ENCODE measurements around the gene SAMD15.
"Not testable (repeated sequence)": the region's sequence is repeated elsewhere in the genome, so short reads cannot be mapped to it uniquely, and the experiment has no call there.

The SAMD15 gene

DNA sequence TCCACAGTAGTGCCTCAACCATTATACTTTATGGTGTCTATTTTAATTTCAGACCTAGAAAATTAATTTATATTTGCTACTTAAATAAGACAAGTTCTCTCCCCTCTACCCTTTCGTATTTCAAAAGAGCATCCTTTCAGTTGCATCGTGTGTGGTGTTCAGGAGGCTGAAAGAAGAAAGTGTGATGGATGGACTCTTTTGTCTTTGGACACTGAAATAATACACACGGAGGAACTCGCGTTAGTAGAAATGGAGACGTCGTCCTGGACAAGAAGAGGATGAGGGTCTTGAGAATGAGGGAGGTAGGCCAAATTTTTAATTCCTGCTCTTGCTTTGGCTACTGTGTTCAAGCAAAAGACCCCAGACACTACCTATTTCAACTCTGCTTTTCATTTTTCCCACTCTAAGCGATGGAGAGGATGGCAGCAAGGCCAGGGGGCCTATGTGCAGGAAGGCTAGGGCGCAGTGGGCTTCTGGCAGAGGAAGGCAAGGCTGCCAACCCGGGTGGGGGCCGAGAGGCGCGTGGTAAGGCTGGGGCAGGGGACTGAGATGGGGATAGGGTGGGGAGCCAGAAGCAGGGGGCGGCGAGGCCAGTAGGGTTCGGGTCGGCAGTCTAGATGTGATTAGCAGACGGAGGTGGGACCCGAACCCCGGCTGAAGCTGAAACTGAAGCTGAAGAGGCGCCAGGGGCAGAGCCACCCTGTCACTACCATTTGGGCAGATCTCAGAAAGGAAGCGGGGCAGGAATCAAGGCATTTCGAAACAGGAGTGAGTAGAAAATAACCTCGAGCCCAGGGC is 1.0 kb upstream of the SAMD15 start:
- no peak for DNase-seq (ENCODE audit: low read depth, low spot score)

DNA sequence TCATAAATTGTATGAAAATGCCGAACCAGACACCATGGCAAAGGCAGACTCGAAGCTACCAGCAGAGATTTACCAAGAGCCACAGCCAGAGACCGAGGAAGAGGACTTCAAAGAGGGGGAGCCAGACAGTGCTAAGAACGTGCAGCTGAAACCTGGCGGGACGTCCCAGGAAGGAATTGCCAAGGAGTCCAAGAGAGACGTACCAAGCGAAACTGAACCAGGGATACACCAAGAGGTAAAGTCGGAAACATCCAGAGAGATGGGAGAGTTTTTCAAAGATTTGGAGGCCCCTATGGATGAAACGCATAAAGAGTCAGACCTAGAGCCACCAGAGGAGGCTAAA is 294 bp downstream of the SAMD15 start:
- no peak for DNase-seq (ENCODE audit: low read depth, low spot score)

DNA sequence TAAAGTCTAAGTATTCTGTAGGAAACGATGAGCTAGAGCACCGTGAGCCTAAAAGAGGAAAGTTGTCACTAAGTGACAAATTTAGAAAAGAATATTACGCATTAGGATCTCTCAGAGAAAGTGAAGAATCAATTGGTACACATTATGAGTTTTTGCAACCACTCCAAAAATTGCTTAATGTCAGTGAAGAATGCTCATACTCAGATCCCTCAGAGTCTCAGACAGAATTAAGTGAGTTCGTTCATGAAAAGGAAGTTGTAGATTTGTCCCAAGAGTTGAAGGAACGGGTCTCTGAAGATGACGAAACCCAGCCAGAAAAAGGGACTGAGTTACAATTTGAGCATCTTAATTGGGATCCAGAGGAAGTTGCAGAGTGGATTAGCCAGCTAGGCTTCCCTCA is 1.5 kb downstream of the SAMD15 start:
- no peak for DNase-seq (ENCODE audit: low read depth, low spot score)

DNA sequence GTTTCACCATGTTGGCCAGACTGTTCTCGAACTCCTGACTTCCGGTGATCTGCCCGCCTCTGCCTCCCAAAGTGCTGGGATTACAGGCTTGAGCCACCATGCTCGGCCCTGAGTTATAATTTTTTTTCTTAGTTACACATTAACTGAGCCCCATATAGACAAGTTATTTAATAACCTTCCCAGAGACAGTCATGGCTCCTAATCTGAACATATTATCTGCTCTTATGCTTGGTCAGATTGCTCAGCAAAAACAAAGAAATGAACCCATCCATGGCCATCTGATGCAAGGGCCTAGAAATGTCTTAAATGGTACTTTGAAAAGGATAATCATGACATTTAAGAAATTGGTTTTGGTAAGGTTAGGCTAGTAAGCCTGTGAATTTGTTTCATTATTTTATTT is 13.0 kb downstream of the SAMD15 start:
- no peak for DNase-seq (ENCODE audit: low read depth, low spot score)

DNA sequence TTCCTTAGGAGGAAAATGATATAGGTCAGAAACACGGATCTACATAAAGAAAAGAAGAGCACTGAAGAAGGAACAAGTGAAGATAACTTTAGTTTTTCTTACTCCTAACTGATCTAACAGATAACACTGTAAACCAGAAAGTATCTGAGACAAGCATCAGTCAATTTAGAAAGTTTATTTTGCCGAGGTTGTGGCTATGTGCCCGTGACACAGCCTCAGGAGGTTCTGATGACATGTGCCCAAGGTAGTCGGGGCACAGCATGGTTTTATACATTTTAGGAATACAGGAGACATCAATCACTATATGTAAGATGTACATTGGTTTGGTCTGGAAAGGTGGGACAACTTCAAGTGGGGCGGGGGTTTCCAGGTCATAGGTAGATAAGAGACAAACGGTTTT is 23.0 kb downstream of the SAMD15 start:
- no peak for DNase-seq (ENCODE audit: low read depth, low spot score)

DNA sequence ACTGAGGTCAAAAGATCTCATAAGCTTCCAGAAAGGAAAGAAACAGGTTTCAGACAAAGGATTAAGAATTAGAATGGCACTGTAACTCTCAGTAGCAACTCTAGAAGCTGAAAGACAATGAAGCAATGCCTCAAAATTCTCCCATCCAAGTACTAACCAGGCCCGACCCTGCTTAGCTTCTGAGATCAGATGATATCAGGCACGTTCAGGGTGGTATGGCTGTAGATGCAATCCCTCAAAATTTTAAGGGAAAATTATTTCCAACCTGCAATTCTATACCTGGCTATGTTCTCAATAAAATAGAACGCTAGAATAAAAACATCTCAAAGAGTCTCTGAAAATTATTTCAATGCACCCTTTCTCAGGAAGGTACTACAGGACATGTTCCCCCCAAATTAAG is 26.6 kb downstream of the SAMD15 start:
- no peak for DNase-seq (ENCODE audit: low read depth, low spot score)

DNA sequence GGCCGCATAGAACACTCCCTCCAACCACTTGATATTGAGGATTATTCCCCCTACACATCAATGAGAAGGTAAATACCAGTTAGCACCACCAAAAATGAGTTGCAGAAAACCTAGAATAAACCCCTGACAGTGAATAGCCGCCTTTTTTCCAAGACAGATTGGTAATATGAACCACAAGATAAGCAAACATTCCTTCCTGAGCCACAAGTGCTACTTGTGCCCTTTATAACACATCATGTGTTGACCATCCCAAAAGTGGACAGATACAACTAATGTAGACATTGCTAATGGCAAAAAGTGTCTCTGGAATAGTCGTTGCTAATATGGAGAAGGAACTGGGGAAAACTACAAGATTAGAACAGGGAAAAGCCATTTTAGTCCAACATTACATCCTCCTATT is 28.9 kb downstream of the SAMD15 start:
- no peak for DNase-seq (ENCODE audit: low read depth, low spot score)

DNA sequence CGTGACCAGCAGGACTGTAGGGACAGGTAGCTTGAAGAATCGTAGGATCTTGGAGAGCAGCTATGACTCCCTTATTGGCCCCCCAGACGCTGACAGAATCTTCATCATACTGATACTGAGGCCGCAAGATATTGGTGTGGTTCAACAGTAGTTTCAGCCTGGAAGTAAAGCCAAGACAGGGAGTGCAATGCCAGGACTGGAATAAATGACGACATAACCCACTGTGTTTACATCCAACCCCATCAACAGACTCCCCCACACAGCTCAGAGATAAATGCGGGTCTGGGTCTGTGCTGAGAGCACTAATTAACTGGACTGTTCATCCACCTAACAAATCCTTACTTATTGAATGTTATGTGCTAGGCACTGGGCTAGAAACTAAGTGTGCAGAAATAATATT is 29.5 kb downstream of the SAMD15 start:
- peak; percentile 5 for DNase-seq (ENCODE audit: low read depth, low spot score)

DNA sequence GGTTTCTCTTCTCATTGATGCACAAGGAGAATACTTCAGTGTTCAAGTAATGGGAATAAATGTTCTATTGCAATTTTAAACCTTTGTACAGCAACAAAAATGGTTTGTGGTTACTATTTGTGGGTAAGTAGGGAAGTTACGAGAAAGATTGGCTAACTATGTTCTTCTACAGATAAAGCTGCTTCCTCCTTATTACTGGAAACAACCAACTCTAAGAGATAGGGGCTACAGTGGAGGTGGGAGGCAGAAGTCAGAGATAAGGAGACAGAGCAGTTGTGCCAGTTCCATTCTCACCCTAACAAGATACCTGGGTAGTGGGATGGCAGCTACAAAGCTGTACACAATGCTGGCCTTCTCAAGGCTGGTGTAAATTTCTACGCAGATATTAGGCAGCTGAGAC is 30.0 kb downstream of the SAMD15 start:
- no peak for DNase-seq (ENCODE audit: low read depth, low spot score)

DNA sequence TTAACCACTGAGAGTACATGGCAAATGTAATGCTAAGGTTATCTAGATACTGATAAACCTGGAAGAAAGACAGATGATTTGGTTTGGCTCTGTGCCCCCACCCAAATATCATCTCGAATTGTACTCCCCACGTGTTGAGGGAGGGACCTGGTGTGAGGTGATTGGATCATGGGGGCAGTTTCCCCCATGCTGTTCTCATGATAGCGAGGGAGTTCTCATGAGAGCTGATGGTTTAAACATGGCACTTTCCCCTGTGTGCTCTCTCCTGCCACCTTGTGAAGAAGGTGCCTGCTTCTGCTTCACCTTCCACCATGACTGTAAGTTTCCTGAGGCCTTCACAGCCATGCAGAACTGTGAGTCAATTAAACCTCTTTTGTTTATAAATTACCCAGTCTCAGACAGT is 32.0 kb downstream of the SAMD15 start:
- peak; percentile 5 for DNase-seq (ENCODE audit: low read depth, low spot score)

DNA sequence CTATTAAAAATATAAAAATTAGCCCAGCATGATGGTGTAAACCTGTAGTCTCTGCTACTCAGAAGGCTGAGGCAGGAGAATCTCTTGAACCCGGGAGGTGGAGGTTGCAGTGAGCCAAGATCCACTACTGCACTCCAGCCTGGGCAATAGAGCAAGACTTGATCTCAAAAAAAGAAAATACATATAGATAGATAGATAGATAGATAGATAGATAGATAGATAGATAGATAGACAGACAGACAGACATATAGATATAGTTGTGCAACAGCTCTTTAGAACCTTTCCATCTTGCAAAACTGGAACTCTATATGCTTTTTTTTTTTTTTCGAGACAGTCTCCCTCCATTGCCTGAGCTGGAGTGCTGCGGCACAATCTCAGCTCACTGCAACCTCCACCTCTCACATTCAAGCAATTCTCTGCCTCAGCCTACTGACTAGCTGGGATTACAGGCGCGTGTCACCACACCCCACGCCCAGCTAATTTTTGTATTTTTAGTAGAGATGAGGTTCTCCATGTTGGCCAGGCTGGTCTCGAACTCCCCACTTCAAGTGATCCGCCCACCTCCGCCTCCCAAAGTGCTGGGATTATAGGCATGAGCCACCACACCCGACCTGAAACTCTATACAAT is 38.3 kb downstream of the SAMD15 start:
- DNase-seq (ENCODE audit: low read depth, low spot score) = not testable (repeated sequence)

DNA sequence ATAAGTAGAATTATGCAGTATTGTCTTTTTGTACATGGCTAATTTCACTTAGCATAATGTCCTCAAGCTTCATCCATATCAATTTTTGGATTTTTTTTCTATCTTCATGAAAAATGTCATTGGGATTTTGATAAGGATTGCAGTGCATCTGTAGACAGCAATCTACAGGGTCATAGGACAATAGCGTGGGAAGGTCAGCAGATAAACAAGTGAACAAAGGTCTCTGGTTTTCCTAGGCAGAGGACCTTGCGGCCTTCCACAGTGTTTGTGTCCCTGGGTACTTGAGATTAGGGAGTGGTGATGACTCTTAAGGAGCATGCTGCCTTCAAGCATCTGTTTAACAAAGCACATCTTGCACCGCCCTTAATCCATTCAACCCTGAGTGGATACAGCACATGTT is 38.9 kb downstream of the SAMD15 start:
- not testable (repeated sequence) for DNase-seq (ENCODE audit: low read depth, low spot score)

DNA sequence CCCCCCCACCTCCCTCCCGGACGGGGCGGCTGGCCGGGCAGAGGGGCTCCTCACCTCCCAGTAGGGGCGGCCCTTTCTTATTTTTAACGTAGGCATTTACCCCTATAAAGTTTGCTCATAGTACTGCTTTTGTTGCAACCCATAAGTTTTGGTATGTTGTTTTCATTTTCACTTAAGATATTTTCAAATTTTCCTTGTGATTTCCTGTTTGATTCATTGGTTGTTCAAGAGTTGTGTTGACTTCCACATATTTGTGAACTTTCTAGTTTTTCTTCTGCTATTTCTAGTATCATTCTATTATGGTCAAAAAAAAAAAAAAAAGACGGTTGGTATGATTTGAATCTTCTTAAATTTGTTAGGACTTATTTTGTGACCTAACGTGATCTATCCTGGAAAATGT is 39.7 kb downstream of the SAMD15 start:
- no peak for DNase-seq (ENCODE audit: low read depth, low spot score)

DNA sequence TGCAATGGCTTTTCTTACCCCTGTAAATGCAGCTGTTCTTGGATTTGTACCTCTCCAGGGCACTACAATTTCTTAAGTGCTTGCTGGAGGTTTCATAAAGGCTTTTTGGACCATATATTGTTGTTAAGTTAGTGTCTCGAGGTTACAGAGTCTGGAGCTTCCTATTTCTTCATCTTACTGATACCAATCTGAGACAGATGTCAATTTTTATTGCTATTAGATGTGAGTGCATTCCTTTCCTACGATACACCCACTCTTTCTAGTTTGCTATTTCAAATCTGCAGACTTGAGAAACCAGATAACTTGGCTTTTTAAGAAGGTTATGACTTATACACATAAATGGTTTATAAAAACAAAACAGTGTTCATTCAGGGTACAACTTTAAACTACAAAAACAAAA is 44.0 kb downstream of the SAMD15 start:
- DNase-seq (ENCODE audit: low read depth, low spot score) = no peak

DNA sequence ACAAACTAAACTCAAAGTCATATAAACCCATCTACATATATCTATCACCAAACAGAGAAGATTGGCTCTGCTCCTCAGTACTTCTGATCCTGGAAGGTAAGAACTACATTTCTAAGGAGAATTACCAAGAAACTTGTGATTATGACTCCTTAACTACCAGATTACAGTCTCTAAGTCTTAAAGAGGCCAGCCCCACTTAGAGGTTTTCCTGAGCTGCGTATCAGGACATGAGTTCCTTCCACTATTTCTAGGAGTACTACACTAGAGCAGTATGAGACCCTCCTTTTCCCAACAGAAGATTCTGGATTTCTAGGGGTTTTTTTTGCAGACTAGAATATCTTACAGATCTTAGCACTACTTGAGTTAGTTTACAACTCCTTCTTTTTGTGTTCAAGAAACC is 46.2 kb downstream of the SAMD15 start, which contains the start of gene NOXRED1:
Gene NOXRED1 (minus strand): TSS at position 101 of the 400 bp plus-strand sequence. CDS start 634 bp downstream, outside the sequence.
- no peak for DNase-seq (ENCODE audit: low read depth, low spot score)

DNA sequence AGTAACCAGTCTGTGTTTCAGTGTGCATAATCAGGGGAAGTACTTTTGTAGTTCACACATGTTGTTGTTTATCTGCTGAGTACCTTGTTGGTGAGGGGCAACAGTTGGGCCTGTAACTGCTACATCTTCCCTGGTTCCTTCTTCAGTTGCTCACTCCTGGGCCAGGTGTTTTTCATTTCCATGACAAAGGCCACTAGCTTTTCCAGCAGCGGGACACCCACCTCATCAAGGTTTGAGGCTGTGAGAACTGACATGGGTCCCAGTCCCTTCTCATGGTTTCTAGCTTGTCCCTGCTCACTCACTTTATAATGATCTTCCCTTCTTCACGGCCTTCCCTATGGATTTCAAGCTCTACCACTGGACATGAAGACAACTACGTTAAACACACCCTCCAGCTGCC is 47.7 kb downstream of the SAMD15 start:
- no peak for DNase-seq (ENCODE audit: low read depth, low spot score)

DNA sequence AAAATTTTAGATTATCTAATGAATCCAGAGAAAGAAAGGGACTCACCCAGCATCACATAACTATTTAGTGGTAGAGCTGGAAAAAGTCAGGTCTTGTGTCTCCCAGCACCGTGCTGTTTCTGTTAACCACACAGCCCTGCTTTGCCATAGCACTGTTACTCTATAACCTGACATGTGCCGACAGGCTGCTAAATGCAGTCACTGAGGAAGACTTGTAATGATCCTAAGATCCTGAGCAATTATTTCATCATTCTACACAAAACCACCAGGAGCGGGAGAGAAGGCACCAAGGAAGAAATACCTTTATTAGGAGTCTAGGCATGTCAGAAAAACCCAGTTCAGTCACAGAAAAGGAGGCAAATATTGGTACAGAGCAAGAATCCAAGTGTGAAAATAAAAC is 49.2 kb downstream of the SAMD15 start:
- DNase-seq (ENCODE audit: low read depth, low spot score) = no peak

DNA sequence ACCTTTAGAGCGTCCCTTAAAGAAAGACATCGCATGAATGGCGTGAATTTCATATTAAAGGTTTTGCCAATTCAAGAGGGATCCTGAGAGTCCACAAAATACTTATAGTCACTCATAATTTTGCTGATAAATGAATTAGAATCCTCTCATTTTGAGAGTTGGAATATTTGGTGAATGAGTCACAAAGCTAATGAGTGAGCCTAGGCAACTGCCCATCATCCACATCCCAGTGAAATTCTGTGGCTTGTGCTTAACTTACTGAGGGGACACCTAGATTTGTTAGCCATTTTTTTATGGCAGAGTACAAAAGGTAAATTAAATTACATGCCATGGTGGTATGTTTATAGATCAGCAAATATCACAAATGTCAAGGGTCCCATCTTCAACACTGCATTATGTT is 58.9 kb downstream of the SAMD15 start:
- DNase-seq (ENCODE audit: low read depth, low spot score) = peak; percentile 36

DNA sequence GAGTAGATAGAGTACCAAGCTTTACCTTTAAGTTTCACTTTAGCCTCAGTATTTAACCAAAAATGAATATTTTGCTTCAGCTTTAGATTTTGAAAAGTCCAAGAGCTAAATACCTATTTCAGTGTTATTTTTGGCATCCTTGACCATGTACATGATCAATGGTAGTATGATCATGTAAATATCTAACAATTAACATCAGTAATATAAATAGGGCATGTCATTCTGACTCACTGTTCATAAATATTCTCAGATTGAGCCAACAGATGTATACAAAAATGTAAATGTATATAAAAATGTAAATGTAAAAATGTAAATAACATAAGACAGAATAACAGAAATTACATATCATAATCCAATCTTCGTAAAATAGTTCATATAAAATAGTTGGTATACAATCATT is 61.4 kb downstream of the SAMD15 start:
- no peak for DNase-seq (ENCODE audit: low read depth, low spot score)

DNA sequence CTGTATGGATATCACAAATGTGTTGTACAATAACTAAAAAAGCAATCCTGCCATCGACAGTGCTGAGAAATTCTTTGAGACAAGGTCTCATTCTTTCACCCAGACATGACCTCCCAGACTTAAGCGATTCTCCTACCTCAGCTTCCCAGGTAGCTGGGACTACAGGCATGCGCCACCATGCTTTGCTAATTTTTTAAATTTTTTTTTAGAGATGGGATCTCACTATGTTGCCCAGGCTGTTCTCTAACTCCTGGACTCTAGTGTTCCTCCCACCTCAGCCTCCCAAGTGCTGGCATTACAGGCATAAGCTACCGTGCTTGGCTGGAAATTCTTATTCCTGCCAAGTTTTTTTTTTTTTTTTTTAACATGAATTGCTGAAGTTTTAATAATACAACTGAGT is 62.7 kb downstream of the SAMD15 start:
- no peak for DNase-seq (ENCODE audit: low read depth, low spot score)

Data from astrocyte of the hippocampus (primary cell).